ENCODE data around the gene GSE1.

DNA sequence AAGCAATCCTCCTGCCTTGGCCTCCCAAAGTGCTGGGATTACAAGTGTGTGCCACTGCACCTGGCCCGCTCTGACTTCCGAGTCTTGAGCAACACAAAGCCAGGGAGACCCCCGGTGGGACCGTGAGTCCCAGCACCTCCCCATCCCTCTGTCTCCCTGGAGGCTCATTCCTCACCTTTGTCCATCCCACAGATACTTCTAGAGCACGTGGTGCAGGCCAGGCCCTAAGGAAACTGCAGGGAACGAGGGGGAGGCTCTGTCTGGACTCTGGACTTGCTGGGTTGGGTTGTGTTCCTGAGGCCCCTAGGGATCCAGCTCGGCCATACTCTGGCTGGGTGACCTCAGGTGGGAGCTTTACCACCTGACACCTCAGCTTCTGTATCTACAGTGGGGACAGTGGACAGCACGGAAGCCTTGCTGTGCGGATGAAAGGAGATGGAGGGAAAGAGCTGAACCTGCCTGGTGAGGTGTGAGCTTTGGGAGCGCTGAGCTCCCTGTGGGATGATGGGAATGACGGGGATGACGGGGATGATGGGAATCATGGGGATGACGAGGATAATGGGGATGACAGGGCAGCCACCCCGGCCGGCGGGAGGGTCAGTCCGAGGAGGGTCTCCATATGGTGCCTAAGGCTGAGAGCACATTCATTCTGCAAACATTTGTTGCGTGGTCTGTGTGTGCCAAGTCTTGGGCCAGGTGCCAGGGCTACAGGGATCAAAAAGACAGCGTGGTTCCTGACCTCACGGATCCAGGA is 111.2 kb downstream of the GSE1 start:
- TF ChIP-seq POLR2A (IDR thresholded peaks at IDR 0.05; ENCODE audit: low read length) (no peak), GATA1 (IDR thresholded peaks at IDR 0.05; ENCODE audit: low read depth, low read length) (no peak)
